CD4-positive, alpha-beta memory T cell (primary cell): ENCODE measurements around the gene BBOX1. TPM values are rescaled to one million over a fixed set of nuclear protein-coding genes. Genes with fewer than 3 reads are reported as not detected.
"Not testable (repeated sequence)": the region's sequence is repeated elsewhere in the genome, so short reads cannot be mapped to it uniquely, and the experiment has no call there.

ENCODE experiments used
- CTCF ChIA-PET: fragments of 350-600 bp; sonication (Branson Sonifier 250); formaldehyde crosslinking; loops from one replicate; lab custom pipeline; 2021; ENCODE audit warnings: inconsistent platforms; ENCODE audit not compliant: partially characterized antibody; lab: Charles Lee
- POLR2A ChIA-PET: fragments of 350-600 bp; sonication (Branson Sonifier 250); formaldehyde crosslinking; loops from one replicate; lab custom pipeline; 2021; ENCODE audit not compliant: partially characterized antibody; lab: Charles Lee
- DNase-seq, 5 donors: peaks; one replicate each; pipeline versions ENCODE4 v3.0.0 to v3.0.0-alpha.2; 2020 to 2022; ENCODE audit warnings: mixed read lengths in 1 of 5
- H3K27ac ChIP-seq: one replicate; pipeline ENCODE4 v1.7.0; 2013; ENCODE audit warnings: low read depth, low read length
- H3K27me3 ChIP-seq: 2 replicates; pipeline ENCODE4 v1.7.0; 2013; ENCODE audit warnings: mild to moderate bottlenecking, low read length, moderate library complexity; ENCODE audit not compliant: insufficient read depth
- H3K36me3 ChIP-seq: 2 replicates; pipeline ENCODE4 v1.7.0; 2013; ENCODE audit warnings: mild to moderate bottlenecking, low read length, moderate library complexity; ENCODE audit not compliant: insufficient read depth
- H3K4me1 ChIP-seq: 2 replicates; pipeline ENCODE4 v1.7.0; 2013; ENCODE audit warnings: mild to moderate bottlenecking, low read length, moderate library complexity; ENCODE audit not compliant: insufficient read depth
- H3K4me3 ChIP-seq, 2 donors: one replicate each; pipeline ENCODE4 v1.7.0; 2013; ENCODE audit warnings: low read length in 2 of 2, mild to moderate bottlenecking in 1 of 2
- H3K9me3 ChIP-seq, 2 donors: one replicate each; pipeline ENCODE4 v1.7.0; 2013; ENCODE audit warnings: low read length in 2 of 2, control low read depth in 1 of 2; ENCODE audit not compliant: control insufficient read depth in 1 of 2
- H3K27ac Mint-ChIP-seq, 7 donors: one replicate each; pipeline ENCODE4 v1.8.0; 2020 to 2021; ENCODE audit warnings: mixed read lengths in 7 of 7, mild to moderate bottlenecking in 6 of 7, inconsistent platforms in 3 of 7, moderate library complexity in 3 of 7
- H3K27me3 Mint-ChIP-seq, 2 donors: one replicate each; pipeline ENCODE4 v1.8.0; 2020 to 2021; ENCODE audit warnings: mixed read lengths in 2 of 2
- H3K36me3 Mint-ChIP-seq, 2 donors: one replicate each; pipeline ENCODE4 v1.8.0; 2020 to 2021; ENCODE audit warnings: mixed read lengths in 2 of 2, inconsistent platforms in 1 of 2, mild to moderate bottlenecking in 1 of 2
- H3K4me1 Mint-ChIP-seq, 4 donors: one replicate each; pipeline ENCODE4 v1.8.0; 2020 to 2021; ENCODE audit warnings: mixed read lengths in 4 of 4, mild to moderate bottlenecking in 1 of 4
- H3K4me3 Mint-ChIP-seq, 8 donors: one replicate each; pipeline ENCODE4 v1.8.0; 2020 to 2021; ENCODE audit warnings: mixed read lengths in 8 of 8, mild to moderate bottlenecking in 7 of 8, moderate library complexity in 6 of 8, inconsistent platforms in 3 of 8
- H3K9me3 Mint-ChIP-seq, 8 donors: one replicate each; pipeline ENCODE4 v1.8.0; 2020 to 2021; ENCODE audit warnings: mixed read lengths in 8 of 8, mild to moderate bottlenecking in 5 of 8, inconsistent platforms in 3 of 8, moderate library complexity in 1 of 8
- intact Hi-C: fragments of 100-400 bp; cut with micrococcal nuclease; formaldehyde crosslinking; loops from one replicate; pipeline ENCODE4 v1.15.1; 2023
- polyA plus RNA-seq, 2 donors: library from polyadenylated mRNA; unstranded; fragments of 300-500 nt; fragmentation: Illumina TruSeq; gene quantifications; one replicate each; pipeline ENCODE4 v1.2.3, GENCODE V29; 2021
- total RNA-seq, 2 experiments: library from RNA; stranded (reverse); gene quantifications; one replicate each; pipeline ENCODE4 v1.2.3, GENCODE V29; 2021

The BBOX1 gene
- total and polyA plus RNA-seq, 4 experiments from 2014 or later = not detected

DNA sequence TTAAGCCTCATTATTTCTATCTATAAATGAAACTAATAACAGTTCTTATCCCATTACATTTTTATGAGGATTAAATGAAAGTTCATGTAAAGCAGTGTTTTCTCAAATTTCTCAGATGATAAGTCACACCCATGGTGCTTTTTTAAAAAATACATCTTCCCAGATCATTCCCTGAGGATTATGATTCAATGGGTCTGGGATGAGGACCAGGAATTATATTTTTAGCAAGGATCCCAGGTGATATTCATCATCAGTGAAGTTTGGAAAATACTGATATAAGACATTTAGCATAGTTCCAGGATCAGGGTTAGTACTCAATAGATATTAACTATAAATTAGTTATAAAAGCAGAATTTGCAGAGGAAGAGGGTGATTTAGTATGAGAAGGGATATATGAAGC lies 89.1 kb downstream of the BBOX1 start:
- Mint-ChIP-seq H3K9me3 (peaks cover 0 to 14% (median 6%) of the 10 kb centered on the region in 8 donors), H3K27ac (no peak overlapping the region), H3K4me1 (no peaks in the 10 kb centered on the region), H3K4me3 (no peak overlapping the region), H3K36me3 (no peaks in the 10 kb centered on the region), H3K27me3 (peaks cover 0 to 3% of the 10 kb centered on the region in 2 donors)
- ChIA-PET POLR2A (no interaction called here), CTCF (no interaction called here)
- Histone ChIP-seq H3K9me3 (no peaks in the 10 kb centered on the region), H3K4me1 (no peaks in the 10 kb centered on the region), H3K4me3 (no peak overlapping the region), H3K27ac (no peak overlapping the region), H3K27me3 (no peaks in the 10 kb centered on the region), H3K36me3 (no peaks in the 10 kb centered on the region)
- intact Hi-C loops = no loop called here
- no peak for DNase-seq

DNA sequence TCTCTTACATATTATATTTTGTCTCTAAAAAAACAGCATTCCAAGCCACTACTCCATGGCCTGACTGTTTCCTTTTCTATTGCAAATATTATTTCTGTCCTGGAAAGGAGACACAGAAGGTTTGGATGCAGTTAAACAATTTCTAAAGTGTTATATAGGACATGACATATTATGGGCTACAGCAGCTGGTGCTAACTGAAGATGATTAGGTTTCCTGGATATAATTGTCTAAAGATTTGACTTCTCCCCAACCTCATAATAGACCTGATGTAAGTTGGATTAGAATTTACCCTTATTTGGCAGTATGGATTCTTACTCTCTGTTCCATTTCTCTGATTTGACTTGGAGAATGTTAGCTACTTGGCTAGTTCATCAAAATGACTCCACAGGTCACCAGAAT lies 90.2 kb downstream of the BBOX1 start:
- no peaks in the 10 kb centered on the region for H3K36me3 ChIP-seq
- intact Hi-C loops = no loop called here
- ChIA-PET POLR2A (no interaction called here), CTCF (no interaction called here)
- Mint-ChIP-seq H3K4me3 (no peak overlapping the region), H3K36me3 (no peaks in the 10 kb centered on the region), H3K27ac (no peak overlapping the region), H3K27me3 (peaks cover 0 to 3% of the 10 kb centered on the region in 2 donors), H3K4me1 (no peaks in the 10 kb centered on the region), H3K9me3 (peaks cover 0 to 22% (median 14%) of the 10 kb centered on the region in 8 donors)
- no peaks in the 10 kb centered on the region for H3K27me3 ChIP-seq
- DNase-seq = no peak
- H3K27ac ChIP-seq = no peak overlapping the region
- H3K4me1 ChIP-seq = no peaks in the 10 kb centered on the region
- H3K9me3 ChIP-seq = no peaks in the 10 kb centered on the region
- no peak overlapping the region for H3K4me3 ChIP-seq

- H3K27ac ChIP-seq, CTCF ChIA-PET, H3K27ac Mint-ChIP-seq, H3K4me3 ChIP-seq, H3K36me3 ChIP-seq, H3K4me1 Mint-ChIP-seq, H3K4me1 ChIP-seq, H3K27me3 ChIP-seq, intact Hi-C loops, H3K27me3 Mint-ChIP-seq, H3K9me3 ChIP-seq, H3K4me3 Mint-ChIP-seq, H3K36me3 Mint-ChIP-seq, POLR2A ChIA-PET, DNase-seq: not testable (repeated sequence)
- peaks cover 0 to 37% (median 27%) of the 10 kb centered on the region in 8 donors for H3K9me3 Mint-ChIP-seq
Observed at GRCh38 chr11:27135924-27136329, 95.3 kb downstream of the BBOX1 start.

- Mint-ChIP-seq H3K4me3 (no peak overlapping the region), H3K4me1 (no peaks in the 10 kb centered on the region), H3K27me3 (peaks cover 0 to 1% of the 10 kb centered on the region in 2 donors), H3K36me3 (no peaks in the 10 kb centered on the region), H3K9me3 (peaks cover 1 to 44% (median 37%) of the 10 kb centered on the region in 8 donors), H3K27ac (no peak overlapping the region)
- H3K36me3 ChIP-seq = no peaks in the 10 kb centered on the region
- no peaks in the 10 kb centered on the region for H3K27me3 ChIP-seq
- POLR2A ChIA-PET = no interaction called here
- intact Hi-C loops = no loop called here
- H3K9me3 ChIP-seq = peaks cover 0 to 3% of the 10 kb centered on the region in 2 donors
- DNase-seq = no peak
- H3K27ac ChIP-seq = no peak overlapping the region
- H3K4me3 ChIP-seq = no peak overlapping the region
- H3K4me1 ChIP-seq = no peaks in the 10 kb centered on the region
- CTCF ChIA-PET = no interaction called here
Observed at GRCh38 chr11:27138716-27139115, 98.1 kb downstream of the BBOX1 start.

DNA sequence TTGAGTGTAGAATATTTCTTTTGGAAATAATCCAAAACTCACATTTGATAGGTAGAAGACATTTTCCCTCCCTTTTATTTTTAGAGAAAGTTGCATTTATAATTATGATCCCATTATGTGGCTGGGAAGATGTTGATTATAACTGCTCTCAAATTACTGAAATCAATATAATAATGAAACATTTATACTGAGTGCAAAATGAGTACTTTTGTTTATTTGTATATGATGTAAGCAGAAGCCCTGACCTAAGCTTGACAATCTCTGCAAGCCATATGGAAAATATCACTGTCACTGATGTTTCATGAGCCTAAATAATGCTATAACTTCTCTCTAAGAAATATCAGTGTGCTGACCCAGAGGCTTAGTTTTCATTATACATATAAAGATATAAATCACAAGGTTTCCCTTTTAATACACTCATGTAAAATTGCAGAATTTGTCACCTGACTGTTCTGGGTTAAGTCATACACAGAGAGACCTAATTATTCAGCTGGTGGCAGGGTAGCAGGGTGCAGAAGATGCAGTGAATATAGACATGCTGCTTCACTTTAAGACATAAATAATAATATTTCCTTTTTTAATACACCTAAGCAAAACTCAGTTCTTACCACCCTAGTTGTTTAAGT lies 99.2 kb downstream of the BBOX1 start:
- H3K27me3 Mint-ChIP-seq = peaks cover 0 to 1% of the 10 kb centered on the region in 2 donors
- peaks cover 1 to 45% (median 33%) of the 10 kb centered on the region in 8 donors for H3K9me3 Mint-ChIP-seq
- no peaks in the 10 kb centered on the region for H3K36me3 ChIP-seq
- no peaks in the 10 kb centered on the region for H3K4me1 ChIP-seq
- intact Hi-C loops = no loop called here
- H3K27me3 ChIP-seq = no peaks in the 10 kb centered on the region
- no peak overlapping the region for H3K4me3 ChIP-seq
- no peaks in the 10 kb centered on the region for H3K4me1 Mint-ChIP-seq
- no peak overlapping the region for H3K27ac Mint-ChIP-seq
- no peak for DNase-seq
- H3K9me3 ChIP-seq = peaks cover 0 to 3% of the 10 kb centered on the region in 2 donors
- no peaks in the 10 kb centered on the region for H3K36me3 Mint-ChIP-seq
- no peak overlapping the region for H3K27ac ChIP-seq
- ChIA-PET POLR2A (no interaction called here), CTCF (no interaction called here)
- no peak overlapping the region for H3K4me3 Mint-ChIP-seq

GRCh38 chr11:27141576-27141975 lies 101.0 kb downstream of the BBOX1 start:
- Histone ChIP-seq H3K9me3 (peaks cover 0 to 3% of the 10 kb centered on the region in 2 donors), H3K36me3 (no peaks in the 10 kb centered on the region), H3K4me3 (no peak overlapping the region), H3K4me1 (no peaks in the 10 kb centered on the region), H3K27me3 (no peaks in the 10 kb centered on the region), H3K27ac (no peak overlapping the region)
- ChIA-PET POLR2A (no interaction called here), CTCF (no interaction called here)
- Mint-ChIP-seq H3K4me3 (no peak overlapping the region), H3K4me1 (no peaks in the 10 kb centered on the region), H3K9me3 (peaks cover 1 to 30% (median 20%) of the 10 kb centered on the region in 8 donors), H3K36me3 (no peaks in the 10 kb centered on the region), H3K27ac (no peak overlapping the region), H3K27me3 (peaks cover 0 to 1% of the 10 kb centered on the region in 2 donors)
- intact Hi-C loops = no loop called here
- DNase-seq = no peak

DNA sequence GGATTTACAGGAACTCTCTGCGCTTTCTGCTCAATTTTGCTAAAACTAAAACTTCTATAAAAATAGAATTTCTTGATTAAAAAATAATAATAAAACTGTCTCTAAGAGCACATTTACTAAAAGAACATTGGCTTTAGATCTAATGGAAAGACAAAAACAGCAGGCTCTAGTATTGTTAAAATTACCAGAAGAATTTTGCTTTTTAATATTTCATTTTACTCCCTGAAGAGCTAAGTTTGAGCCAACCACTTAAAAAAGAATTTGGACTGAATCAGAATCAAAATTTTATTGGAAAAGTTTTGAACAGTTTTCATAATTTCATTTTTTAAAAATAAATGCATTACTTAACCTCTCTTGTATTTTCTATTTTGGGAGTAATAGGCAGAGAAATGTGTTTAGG lies 107.3 kb downstream of the BBOX1 start:
- Mint-ChIP-seq H3K27me3 (peaks cover 0 to 1% of the 10 kb centered on the region in 2 donors), H3K9me3 (peaks cover 0 to 9% (median 0%) of the 10 kb centered on the region in 8 donors), H3K4me3 (no peak overlapping the region), H3K36me3 (no peaks in the 10 kb centered on the region), H3K27ac (no peak overlapping the region), H3K4me1 (no peaks in the 10 kb centered on the region)
- intact Hi-C loops = no loop called here
- no peaks in the 10 kb centered on the region for H3K4me1 ChIP-seq
- ChIA-PET POLR2A (no interaction called here), CTCF (no interaction called here)
- H3K4me3 ChIP-seq = no peak overlapping the region
- no peak overlapping the region for H3K27ac ChIP-seq
- no peaks in the 10 kb centered on the region for H3K9me3 ChIP-seq
- no peak for DNase-seq
- H3K36me3 ChIP-seq = no peaks in the 10 kb centered on the region
- no peaks in the 10 kb centered on the region for H3K27me3 ChIP-seq
